ENCODE measurements around the gene FAM20B. TPM values are rescaled to one million over a fixed set of nuclear protein-coding genes. Genes with fewer than 3 reads are reported as not detected.
A peak's percentile ranks its signal among the peaks of the same experiment; 100 is the strongest.

FAM20B gene
- total RNA-seq, 4 donors from 2014 or later: 39.6 to 60.3 (median 51.6) TPM

GRCh38 chr1:179083533-179083932 is 57.8 kb downstream of the FAM20B start:
- H3K4me1 ChIP-seq: peaks cover 0 to 34% (median 10%) of the 10 kb centered on the region in 4 donors
- H3K9me3 ChIP-seq: no peaks in the 10 kb centered on the region
- peak overlapping the region in 1 of 4 donors; percentile 94 for H3K27ac ChIP-seq
- no peak for DNase-seq (ENCODE audit: low spot score in 2 of 2)
- TF ChIP-seq EP300 (IDR thresholded peaks at IDR 0.05) (no peak), POLR2A (IDR thresholded peaks at IDR 0.05) (no peak)
- TF ChIP-seq, protein P1, sequence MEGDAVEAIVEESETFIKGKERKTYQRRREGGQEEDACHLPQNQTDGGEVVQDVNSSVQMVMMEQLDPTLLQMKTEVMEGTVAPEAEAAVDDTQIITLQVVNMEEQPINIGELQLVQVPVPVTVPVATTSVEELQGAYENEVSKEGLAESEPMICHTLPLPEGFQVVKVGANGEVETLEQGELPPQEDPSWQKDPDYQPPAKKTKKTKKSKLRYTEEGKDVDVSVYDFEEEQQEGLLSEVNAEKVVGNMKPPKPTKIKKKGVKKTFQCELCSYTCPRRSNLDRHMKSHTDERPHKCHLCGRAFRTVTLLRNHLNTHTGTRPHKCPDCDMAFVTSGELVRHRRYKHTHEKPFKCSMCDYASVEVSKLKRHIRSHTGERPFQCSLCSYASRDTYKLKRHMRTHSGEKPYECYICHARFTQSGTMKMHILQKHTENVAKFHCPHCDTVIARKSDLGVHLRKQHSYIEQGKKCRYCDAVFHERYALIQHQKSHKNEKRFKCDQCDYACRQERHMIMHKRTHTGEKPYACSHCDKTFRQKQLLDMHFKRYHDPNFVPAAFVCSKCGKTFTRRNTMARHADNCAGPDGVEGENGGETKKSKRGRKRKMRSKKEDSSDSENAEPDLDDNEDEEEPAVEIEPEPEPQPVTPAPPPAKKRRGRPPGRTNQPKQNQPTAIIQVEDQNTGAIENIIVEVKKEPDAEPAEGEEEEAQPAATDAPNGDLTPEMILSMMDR (IDR thresholded peaks at IDR 0.05): no peak
- 69 to 75% methylated on average over 7 to 8 of the region's 8 CpGs for WGBS, 2 donors
- no peak overlapping the region for H3K4me3 ChIP-seq
- peaks cover 0 to 40% (median 0%) of the 10 kb centered on the region in 3 donors for H3K36me3 ChIP-seq
- H3K27me3 ChIP-seq: no peaks in the 10 kb centered on the region

DNA sequence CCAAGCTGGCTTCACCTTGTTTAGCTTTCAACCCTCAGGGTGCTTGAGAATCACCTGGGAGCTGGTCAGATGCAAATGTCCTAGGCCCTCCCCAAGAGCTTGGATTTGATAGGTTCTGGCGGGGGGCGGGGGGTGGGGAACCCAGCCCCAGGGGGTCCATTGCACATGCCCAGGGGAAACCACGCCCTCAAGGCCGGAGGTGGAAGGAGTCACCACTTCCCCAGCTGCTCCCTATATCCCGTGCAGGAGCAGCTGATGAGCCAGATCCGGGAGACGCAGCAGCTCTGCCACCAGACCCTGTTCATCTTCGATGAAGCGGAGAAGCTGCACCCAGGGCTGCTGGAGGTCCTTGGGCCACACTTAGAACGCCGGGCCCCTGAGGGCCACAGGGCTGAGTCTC is 62.0 kb downstream of the FAM20B start:
- Histone ChIP-seq H3K9me3 (no peaks in the 10 kb centered on the region), H3K27me3 (no peaks in the 10 kb centered on the region), H3K4me1 (peaks cover 0 to 48% (median 9%) of the 10 kb centered on the region in 4 donors), H3K4me3 (no peak overlapping the region), H3K36me3 (peaks cover 0 to 76% (median 0%) of the 10 kb centered on the region in 3 donors), H3K27ac (no peak overlapping the region)
- 63 to 67% methylated on average over 11 of the region's 11 CpGs for WGBS, 2 donors
- TF ChIP-seq POLR2A (IDR thresholded peaks at IDR 0.05) (no peak), EP300 (IDR thresholded peaks at IDR 0.05) (no peak)
- TF ChIP-seq, protein P1 (IDR thresholded peaks at IDR 0.05): no peak
- DNase-seq (ENCODE audit: low spot score in 2 of 2): no peak

DNA sequence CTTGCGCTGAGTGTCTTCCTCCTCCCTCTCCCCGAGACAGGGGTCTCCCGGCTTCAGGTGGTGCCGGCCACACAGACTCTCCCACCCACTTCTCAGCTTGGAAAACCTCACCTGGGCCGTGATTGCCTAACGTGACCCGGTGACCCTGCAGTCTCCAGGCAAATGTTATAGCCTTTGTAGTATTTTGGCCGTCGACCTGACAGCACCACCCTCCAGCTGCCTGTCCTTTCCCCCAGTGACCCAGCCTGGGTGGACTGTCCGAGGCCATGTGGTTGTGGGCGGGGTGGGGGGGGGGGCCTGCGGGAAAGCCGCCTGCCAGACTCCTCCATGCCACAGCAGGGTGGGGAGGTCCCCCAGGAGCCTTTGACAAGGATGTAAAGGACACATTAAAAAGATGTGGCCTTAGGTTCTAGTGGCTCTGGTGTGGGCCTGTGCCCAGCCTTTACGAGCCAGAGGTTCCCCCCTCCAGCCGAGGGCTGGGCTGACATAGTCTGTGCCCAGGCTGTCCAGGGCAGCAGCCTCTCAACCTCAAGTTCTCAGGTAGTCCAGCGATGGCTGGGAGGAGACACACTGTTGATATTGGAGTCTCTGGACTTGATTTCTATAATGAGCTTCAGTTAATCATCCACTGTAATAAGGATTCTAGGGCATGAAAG is 64.3 kb downstream of the FAM20B start:
- Histone ChIP-seq H3K36me3 (peaks cover 0 to 92% (median 16%) of the 10 kb centered on the region in 3 donors), H3K4me3 (no peak overlapping the region), H3K9me3 (no peaks in the 10 kb centered on the region), H3K27ac (peak overlapping the region in 2 of 4 donors; percentile 55 to 60), H3K27me3 (no peaks in the 10 kb centered on the region), H3K4me1 (peaks cover 0 to 32% (median 3%) of the 10 kb centered on the region in 4 donors)
- TF ChIP-seq, protein P1 (IDR thresholded peaks at IDR 0.05): no peak
- TF ChIP-seq POLR2A (IDR thresholded peaks at IDR 0.05) (no peak), EP300 (IDR thresholded peaks at IDR 0.05) (no peak)
- no peak for DNase-seq (ENCODE audit: low spot score in 2 of 2)
- WGBS, 2 donors: 70 to 73% methylated on average over 12 to 13 of the region's 16 CpGs

GRCh38 chr1:179090522-179090921 is 64.8 kb downstream of the FAM20B start:
- H3K36me3 ChIP-seq: peaks cover 0 to 93% (median 20%) of the 10 kb centered on the region in 3 donors
- TF ChIP-seq, protein P1 (IDR thresholded peaks at IDR 0.05): no peak
- no peak for TF ChIP-seq POLR2A (IDR thresholded peaks at IDR 0.05)
- TF ChIP-seq EP300 (IDR thresholded peaks at IDR 0.05): no peak
- no peak for DNase-seq (ENCODE audit: low spot score in 2 of 2)
- no peaks in the 10 kb centered on the region for H3K9me3 ChIP-seq
- no peaks in the 10 kb centered on the region for H3K27me3 ChIP-seq
- H3K27ac ChIP-seq: peak overlapping the region in 2 of 4 donors; percentile 55 to 60
- H3K4me1 ChIP-seq: peaks cover 0 to 32% (median 3%) of the 10 kb centered on the region in 4 donors
- WGBS, 2 donors: 66 to 69% methylated on average over 8 of the region's 8 CpGs
- no peak overlapping the region for H3K4me3 ChIP-seq

DNA sequence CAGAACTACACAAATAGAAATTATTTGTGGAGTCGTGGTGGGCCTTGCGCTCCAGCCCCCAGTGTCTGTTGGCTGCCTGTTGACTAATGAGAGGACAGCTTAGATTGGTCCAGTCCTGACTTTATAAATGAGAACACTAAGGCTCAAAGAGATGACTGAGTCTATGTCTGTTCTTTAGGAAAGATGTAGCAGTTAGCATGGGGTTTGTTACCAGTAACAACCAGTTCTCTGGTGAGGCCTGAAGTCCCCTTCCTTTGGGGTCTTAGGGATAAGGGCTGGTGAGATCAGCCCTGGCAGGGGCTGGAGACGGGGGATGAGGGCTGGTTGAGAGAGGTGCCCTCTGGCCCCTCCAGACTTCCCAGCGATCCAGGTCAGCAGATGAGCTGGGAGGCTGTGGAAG is 65.2 kb downstream of the FAM20B start:
- H3K4me1 ChIP-seq: peaks cover 0 to 32% (median 3%) of the 10 kb centered on the region in 4 donors
- DNase-seq (ENCODE audit: low spot score in 2 of 2): no peak
- TF ChIP-seq EP300 (IDR thresholded peaks at IDR 0.05) (no peak), POLR2A (IDR thresholded peaks at IDR 0.05) (no peak)
- TF ChIP-seq, protein P1 (IDR thresholded peaks at IDR 0.05): no peak
- H3K27ac ChIP-seq: peak overlapping the region in 2 of 4 donors; percentile 55 to 60
- H3K27me3 ChIP-seq: no peaks in the 10 kb centered on the region
- H3K36me3 ChIP-seq: peaks cover 0 to 93% (median 22%) of the 10 kb centered on the region in 3 donors
- H3K9me3 ChIP-seq: no peaks in the 10 kb centered on the region
- H3K4me3 ChIP-seq: no peak overlapping the region
- WGBS, 2 donors: 79 to 80% methylated on average over 4 of the region's 4 CpGs
